GM12872 (cell line): ENCODE data around the gene RPL36.

Experiments
- CTCF ChIP-seq: IDR thresholded peaks from 3 replicates; pipeline ENCODE4 v1.5.1; 2011; ENCODE audit warnings: low read depth, mild to moderate bottlenecking, low read length, moderate library complexity; ENCODE audit not compliant: insufficient read depth

RPL36 gene

DNA sequence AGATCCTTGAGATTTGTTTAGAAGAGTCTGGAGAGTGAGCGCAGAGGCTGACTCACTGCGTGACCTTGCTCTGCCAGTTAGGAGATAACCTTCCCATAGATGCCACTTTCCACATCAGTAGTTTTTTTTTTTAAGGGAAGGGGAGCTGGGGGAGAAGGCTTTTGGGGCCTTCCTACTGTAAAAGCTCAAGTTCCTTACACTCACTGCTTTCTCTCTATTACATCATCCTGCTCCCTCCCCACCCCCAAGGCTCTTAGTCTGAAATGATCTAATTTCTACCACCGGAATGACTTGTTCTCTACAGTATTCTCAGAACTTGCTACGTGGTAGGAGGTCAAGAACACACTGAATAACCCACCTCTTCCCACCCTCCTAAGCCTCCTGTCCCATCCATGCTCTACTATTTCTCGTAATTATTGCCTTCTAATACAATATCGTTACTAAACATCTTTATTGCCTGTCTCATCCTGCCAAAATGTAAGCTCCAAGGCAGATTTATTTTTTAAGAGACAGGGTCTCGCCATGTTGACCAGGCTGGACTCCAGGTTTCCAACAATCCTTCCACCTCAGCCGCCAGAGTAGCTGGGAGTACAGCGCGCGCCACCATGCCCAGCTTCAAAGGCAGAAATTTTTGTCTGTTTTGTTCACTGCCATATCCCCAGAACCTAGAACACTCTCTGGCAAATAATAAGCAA lies 28.6 kb downstream of the RPL36 start:
- TF ChIP-seq CTCF = no peak

GRCh38 chr19:5719274-5719960 lies 29.3 kb downstream of the RPL36 start:
- no peak for TF ChIP-seq CTCF

GRCh38 chr19:5719961-5720790 lies 30.1 kb downstream of the RPL36 start, which contains the start of the genes CATSPERD and LONP1:
CATSPERD (plus strand) TSS chr19:5720637; CDS start chr19:5720738, 101 bp downstream.
LONP1 (minus strand) TSS chr19:5720146; CDS start chr19:5720132, 14 bp downstream.
- peak; percentile 97 for TF ChIP-seq CTCF

GRCh38 chr19:5727453-5728050 lies 37.5 kb downstream of the RPL36 start:
- no peak for TF ChIP-seq CTCF

DNA sequence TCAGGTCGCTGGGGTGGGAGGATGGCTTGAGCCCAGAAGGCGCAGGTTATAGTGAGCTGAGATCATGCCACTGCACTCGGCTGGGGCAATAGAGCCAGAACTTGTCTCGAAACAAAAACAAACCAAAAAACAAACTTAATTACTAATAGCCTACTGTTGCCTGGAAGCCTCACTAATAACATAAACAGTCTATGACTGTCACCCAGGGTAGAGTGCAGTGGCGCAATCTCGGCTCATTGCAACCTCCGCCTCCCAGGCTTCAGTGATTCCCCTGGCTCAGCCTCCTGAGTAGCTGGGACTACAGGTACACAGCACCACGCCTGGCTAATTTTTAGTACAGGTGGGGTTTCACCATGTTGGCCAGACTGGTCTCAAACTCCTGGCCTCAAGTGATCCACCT lies 48.3 kb downstream of the RPL36 start:
- no peak for TF ChIP-seq CTCF
